ENCODE data around the gene TNFRSF8.

DNA sequence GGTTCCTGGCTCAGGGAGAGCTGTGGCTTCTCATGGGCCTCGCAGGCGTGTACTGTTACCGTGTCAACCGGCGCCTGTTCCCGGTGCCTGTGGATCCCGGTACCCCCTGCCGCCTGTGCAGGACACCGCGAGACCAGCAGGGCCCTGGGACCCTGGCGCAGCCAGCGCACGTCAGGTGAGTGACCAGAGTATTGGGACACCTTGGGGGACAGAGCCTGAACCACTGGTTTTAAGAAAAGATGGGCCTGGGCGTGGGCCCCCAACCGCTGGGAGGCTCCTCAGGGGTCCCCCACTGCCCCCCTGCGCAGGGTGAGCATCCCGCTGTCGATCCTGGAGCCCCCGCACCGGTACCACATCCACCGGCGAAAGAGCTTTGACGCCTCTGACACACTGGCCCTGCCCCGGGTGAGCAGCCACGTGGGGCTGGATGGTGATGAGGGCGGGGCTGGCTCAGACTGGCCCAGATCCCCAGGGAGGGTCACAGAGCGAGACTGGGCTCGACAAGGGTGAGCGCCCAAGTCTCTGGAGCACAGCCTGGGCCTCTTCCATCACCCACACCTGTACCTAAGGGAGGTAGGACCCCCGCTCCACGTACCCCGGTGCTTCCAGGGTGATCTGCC is 33.3 kb upstream of the TNFRSF8 start:
- TF ChIP-seq CTCF (IDR thresholded peaks at IDR 0.05) (no peak), TCF7L2 (IDR thresholded peaks at IDR 0.05; ENCODE audit: low read depth, low read length) (no peak), POLR2AphosphoS5 (IDR thresholded peaks at IDR 0.05; ENCODE audit: low read depth, low read length) (no peak), SIN3A (IDR thresholded peaks at IDR 0.05; ENCODE audit: borderline replicate concordance, insufficient read depth, low read depth, low read length) (no peak)
- TF ChIP-seq, protein P1, sequence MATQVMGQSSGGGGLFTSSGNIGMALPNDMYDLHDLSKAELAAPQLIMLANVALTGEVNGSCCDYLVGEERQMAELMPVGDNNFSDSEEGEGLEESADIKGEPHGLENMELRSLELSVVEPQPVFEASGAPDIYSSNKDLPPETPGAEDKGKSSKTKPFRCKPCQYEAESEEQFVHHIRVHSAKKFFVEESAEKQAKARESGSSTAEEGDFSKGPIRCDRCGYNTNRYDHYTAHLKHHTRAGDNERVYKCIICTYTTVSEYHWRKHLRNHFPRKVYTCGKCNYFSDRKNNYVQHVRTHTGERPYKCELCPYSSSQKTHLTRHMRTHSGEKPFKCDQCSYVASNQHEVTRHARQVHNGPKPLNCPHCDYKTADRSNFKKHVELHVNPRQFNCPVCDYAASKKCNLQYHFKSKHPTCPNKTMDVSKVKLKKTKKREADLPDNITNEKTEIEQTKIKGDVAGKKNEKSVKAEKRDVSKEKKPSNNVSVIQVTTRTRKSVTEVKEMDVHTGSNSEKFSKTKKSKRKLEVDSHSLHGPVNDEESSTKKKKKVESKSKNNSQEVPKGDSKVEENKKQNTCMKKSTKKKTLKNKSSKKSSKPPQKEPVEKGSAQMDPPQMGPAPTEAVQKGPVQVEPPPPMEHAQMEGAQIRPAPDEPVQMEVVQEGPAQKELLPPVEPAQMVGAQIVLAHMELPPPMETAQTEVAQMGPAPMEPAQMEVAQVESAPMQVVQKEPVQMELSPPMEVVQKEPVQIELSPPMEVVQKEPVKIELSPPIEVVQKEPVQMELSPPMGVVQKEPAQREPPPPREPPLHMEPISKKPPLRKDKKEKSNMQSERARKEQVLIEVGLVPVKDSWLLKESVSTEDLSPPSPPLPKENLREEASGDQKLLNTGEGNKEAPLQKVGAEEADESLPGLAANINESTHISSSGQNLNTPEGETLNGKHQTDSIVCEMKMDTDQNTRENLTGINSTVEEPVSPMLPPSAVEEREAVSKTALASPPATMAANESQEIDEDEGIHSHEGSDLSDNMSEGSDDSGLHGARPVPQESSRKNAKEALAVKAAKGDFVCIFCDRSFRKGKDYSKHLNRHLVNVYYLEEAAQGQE (IDR thresholded peaks at IDR 0.05; ENCODE audit: insufficient read depth in 1 of 2, low read depth in 2 of 2, low read length in 1 of 2): no peak

Data from Panc1 (cell line).